AG04449 (cell line): ENCODE measurements around the gene MICAL3.

Experiments used
- CTCF ChIA-PET: fragments of 350-600 bp; formaldehyde crosslinking; extraction: SDS; loops from one replicate; lab custom pipeline; 2021; ENCODE audit warnings: antibody characterized with exemption; lab: Yijun Ruan, JAX
- POLR2A ChIA-PET: fragments of 400-600, 350-600 bp; formaldehyde crosslinking; extraction: SDS; loops from one replicate; lab custom pipeline; 2020; ENCODE audit warnings: antibody characterized with exemption, inconsistent platforms; lab: Yijun Ruan, JAX
- DNase-seq: peaks from one replicate; pipeline ENCODE4 v3.0.0-alpha.2; 2010; ENCODE audit warnings: low read depth, low spot score
- H3K4me3 ChIP-seq: 2 replicates; pipeline ENCODE4 v1.5.1; 2011; ENCODE audit warnings: low read depth, mild to moderate bottlenecking, control low read depth, low read length
- CTCF ChIP-seq: IDR thresholded peaks from one replicate; pipeline ENCODE4 v1.5.1; 2011; ENCODE audit warnings: mild to moderate bottlenecking, moderate library complexity, low read length, control low read depth, inconsistent platforms; ENCODE audit not compliant: insufficient read depth; ENCODE audit errors: missing control alignments

MICAL3 gene

DNA sequence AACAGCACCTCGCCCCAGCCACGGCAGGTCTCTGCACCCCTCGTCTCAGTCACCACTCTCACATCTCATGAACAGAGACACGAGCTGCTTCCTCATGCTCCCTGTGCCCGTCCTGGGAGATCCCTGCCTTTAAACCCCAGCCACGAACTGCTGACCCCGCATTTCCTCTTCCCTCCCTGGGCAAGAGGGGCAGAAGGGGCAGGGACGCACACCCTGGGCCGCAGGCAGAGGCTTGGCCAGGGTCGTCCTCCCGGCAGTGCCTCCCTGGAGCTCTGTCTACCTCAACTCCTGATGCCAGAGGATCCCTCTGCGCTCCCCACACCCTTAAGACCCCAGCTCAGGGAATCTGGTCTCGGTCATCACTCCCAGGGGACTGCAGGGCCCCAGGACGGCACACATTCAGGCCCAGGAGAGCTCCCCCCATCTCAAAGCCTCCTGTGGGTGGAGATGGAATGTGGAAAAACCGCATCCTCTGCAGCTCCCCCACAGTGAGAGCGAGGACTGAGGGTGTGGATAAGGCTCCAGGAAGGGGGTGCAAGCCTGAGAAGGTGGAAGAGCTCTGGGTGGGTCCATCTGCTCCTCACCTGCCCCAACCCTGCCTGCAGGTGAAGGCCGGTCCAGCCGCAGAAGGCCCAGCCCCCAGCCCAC is 251.3 kb downstream of the MICAL3 start:
- CTCF ChIA-PET = interaction anchor here (0.6 to 1.8 kb wide), 12 partner anchors 10 to 698 kb away, joined by 3 to 13 read pairs (median 4); no protein-coding TSS in a partner anchor
- no peak for TF ChIP-seq CTCF
- no peak for DNase-seq
- POLR2A ChIA-PET = interaction anchor here (0.6 to 0.8 kb wide), 3 partner anchors 15 to 93 kb away, joined by 3 read pairs; no protein-coding TSS in a partner anchor
- peak overlapping the region; percentile 64 for H3K4me3 ChIP-seq

- ChIA-PET CTCF (interaction anchor here (0.8 to 1.8 kb wide), 9 partner anchors 9 to 697 kb away, joined by 3 to 13 read pairs (median 4); no protein-coding TSS in a partner anchor), POLR2A (interaction anchor here (0.6 to 0.8 kb wide), 3 partner anchors 15 to 92 kb away, joined by 3 read pairs; no protein-coding TSS in a partner anchor)
- H3K4me3 ChIP-seq = peak overlapping the region; percentile 64
- no peak for DNase-seq
- no peak for TF ChIP-seq CTCF
Observed at GRCh38 chr22:17772249-17772957, 252.0 kb downstream of the MICAL3 start.

DNA sequence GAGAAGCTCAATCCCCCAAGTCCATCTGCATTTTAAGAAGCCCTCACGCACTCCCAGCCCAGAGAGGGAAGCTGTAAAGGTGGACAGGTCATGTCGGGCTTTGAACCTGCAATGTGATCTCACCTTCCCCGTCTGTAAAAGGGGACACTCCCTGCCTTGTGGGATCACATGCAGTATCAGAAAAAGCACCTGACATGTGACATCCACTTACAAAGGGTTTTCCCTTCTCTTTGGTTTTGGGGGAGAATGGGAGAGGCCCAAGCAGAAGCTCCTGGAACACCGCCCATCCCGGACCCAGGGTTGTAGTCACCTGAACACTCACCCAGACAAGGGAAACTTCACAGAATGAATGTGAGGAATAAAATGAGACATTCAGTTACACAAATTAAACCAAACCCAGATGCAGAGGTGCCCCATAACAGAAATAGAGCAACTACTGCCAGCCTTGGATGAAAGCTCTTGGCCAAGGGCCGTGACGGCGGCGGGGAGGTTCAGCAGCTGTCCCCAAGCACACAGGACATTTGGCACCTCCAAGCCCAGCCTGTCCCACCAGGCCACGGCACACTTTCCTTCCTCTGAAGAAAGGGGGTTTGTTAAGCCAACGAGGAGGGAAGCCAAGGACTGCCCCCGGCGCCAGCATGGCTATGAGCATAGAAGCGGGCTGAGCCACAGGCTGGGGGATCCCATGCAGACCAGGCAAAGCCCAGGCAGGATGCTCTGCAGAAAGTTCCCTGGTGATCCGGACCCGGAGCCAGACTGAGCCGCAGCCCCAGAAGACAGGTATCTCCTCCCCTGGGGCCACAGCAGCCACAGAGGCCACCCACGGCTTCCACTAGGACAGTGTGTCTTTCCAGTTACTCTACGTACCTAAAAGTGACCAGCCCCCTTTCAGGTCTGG is 253.9 kb downstream of the MICAL3 start:
- TF ChIP-seq CTCF = no peak
- no peak overlapping the region for H3K4me3 ChIP-seq
- ChIA-PET POLR2A (no interaction called here), CTCF (interaction anchor here (0.9 kb wide), 1 partner anchor 60 kb away, joined by 3 read pairs; no protein-coding TSS in a partner anchor)
- DNase-seq = no peak

DNA sequence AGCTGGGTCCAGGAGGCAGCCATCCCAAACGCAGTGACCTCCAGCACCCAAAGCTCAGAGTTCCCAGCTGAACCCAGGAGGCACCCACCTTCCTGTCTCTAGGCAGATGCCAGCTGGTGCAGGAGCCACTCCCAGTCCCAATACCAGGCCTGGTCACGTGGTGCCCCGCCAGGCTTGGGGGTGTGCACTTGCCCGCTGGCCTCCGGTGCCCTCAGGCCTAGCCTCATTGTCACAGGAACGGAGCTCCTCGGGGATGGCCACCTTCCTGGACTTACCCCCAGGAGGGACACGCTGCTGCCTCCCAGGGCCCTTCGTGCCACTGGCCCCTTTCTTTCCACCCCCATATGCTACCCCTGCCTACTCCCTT is 254.7 kb downstream of the MICAL3 start:
- H3K4me3 ChIP-seq = no peak overlapping the region
- ChIA-PET CTCF (interaction anchor here (0.9 kb wide), 1 partner anchor 61 kb away, joined by 3 read pairs; no protein-coding TSS in a partner anchor), POLR2A (no interaction called here)
- DNase-seq = no peak
- TF ChIP-seq CTCF = no peak

- CTCF ChIA-PET = no interaction called here
- no peak overlapping the region for H3K4me3 ChIP-seq
- DNase-seq = no peak
- POLR2A ChIA-PET = no interaction called here
- TF ChIP-seq CTCF = no peak
Observed at GRCh38 chr22:17769013-17769715, 255.2 kb downstream of the MICAL3 start.
